ENCODE data around the gene MLH1.

MLH1 gene

GRCh38 chr3:37097776-37098175 lies 104.5 kb downstream of the MLH1 start:
- no peak for DNase-seq

- DNase-seq: no peak
Observed at GRCh38 chr3:37098884-37099283, 105.6 kb downstream of the MLH1 start.

- DNase-seq: no peak
Observed at GRCh38 chr3:37099469-37099868, 106.2 kb downstream of the MLH1 start.

GRCh38 chr3:37100411-37100810 lies 107.1 kb downstream of the MLH1 start:
- DNase-seq: no peak

Measured in NCI-H2081 treated with DMSO at 0.1 percent for 48 hours (cell line).